ENCODE measurements around the gene CSRNP3.

CSRNP3 gene

DNA sequence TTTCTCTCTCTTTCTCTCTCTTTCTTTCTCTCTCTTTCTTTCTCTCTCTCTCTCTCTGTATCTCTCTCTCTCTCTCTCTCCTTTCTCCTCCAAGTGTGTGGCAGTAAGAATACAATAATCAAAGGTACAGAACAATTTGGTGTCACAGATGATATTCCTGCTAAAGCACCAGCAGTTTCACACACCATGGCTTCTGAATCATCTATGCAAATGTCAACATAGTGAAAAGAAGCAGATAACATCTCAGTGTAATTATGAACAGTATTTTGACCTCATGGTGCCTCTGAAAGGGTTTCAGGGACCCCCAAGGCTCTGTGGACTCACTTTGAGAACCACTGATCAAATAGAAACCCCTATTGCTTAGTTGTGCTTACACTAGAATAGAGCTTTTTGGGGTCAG, 38.5 kb upstream of the CSRNP3 start:
- Histone ChIP-seq H3K4me3 (ENCODE audit: low read depth, low read length) (no peak overlapping the region), H3K27ac (ENCODE audit: extremely low read depth, low read depth, low read length) (no peak overlapping the region), H3K4me1 (ENCODE audit: control insufficient read depth, insufficient read depth, low read length) (peaks cover 11% of the 10 kb centered on the region; the same call in 1 of the 2 replicates), H3K9me3 (ENCODE audit: control insufficient read depth, insufficient read depth, low read depth, low read length) (no peaks in the 10 kb centered on the region), H3K36me3 (ENCODE audit: control insufficient read depth in 2 of 2, insufficient read depth in 1 of 2, low read length in 2 of 2) (no peaks in the 10 kb centered on the region)
- CTCF ChIA-PET: interaction anchor here (0.6 kb wide), 1 partner anchor 634 kb away, joined by 3 read pairs; no protein-coding TSS in a partner anchor
- POLR2A ChIA-PET: no interaction called here
- TF ChIP-seq ZFP69B (tag by site-specific recombination; IDR thresholded peaks at IDR 0.05) (no peak), ZNF157 (tag by site-specific recombination; IDR thresholded peaks at IDR 0.05) (0 out of 2 replicates have a peak, but pooled peaks have one; percentile 31), ZNF596 (tag by site-specific recombination; IDR thresholded peaks at IDR 0.05) (peak; percentile 83), ZNF560 (tag by site-specific recombination; IDR thresholded peaks at IDR 0.05; ENCODE audit: borderline replicate concordance) (no peak)

DNA sequence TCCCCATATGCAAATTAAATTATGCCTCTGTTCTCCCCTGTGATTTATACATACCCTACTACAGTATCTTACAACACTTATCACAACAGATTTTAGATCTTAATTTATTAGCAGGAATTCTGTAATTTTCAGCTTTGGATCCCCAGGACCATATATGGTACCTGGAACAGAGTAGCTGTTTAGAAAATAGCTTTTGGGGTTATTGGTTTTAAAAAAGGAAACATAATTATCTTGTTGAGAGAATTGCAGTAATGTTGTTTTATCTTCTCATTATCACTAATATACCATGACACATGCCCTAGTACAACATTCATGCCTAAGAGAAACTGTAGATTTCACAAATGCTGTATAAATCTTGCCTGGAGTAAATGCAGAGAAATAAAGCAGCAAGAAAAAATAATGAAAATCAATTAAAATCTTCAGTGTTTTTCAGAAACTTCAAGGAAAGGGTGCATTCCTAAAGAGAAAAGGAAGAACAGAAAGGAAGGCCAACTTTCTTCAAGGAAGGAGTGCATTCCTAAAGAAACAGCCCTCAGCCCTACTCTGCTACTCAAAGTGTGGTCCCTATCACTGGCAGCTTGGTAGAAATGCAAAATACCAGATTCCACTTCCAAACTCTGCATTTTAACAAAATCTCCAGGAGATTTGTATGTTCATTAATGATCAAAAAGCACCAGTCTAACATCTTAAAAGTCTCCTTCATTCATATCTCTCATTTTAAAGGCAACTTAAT, 37.1 kb upstream of the CSRNP3 start:
- Histone ChIP-seq H3K27ac (ENCODE audit: extremely low read depth, low read depth, low read length) (no peak overlapping the region), H3K4me3 (ENCODE audit: low read depth, low read length) (no peak overlapping the region), H3K4me1 (ENCODE audit: control insufficient read depth, insufficient read depth, low read length) (peaks cover 11% of the 10 kb centered on the region; the same call in 1 of the 2 replicates), H3K36me3 (ENCODE audit: control insufficient read depth in 2 of 2, insufficient read depth in 1 of 2, low read length in 2 of 2) (no peaks in the 10 kb centered on the region), H3K9me3 (ENCODE audit: control insufficient read depth, insufficient read depth, low read depth, low read length) (no peaks in the 10 kb centered on the region)
- CTCF ChIA-PET: no interaction called here
- TF ChIP-seq ZNF169 (tag by site-specific recombination; IDR thresholded peaks at IDR 0.05): no peak
- no peak for TF ChIP-seq ZNF704 (tag by site-specific recombination; IDR thresholded peaks at IDR 0.05)
- no peak for TF ChIP-seq ZNF544 (tag by site-specific recombination; IDR thresholded peaks at IDR 0.05)
- TF ChIP-seq ZFP3 (tag by site-specific recombination; IDR thresholded peaks at IDR 0.05; ENCODE audit: low read depth): no peak
- no peak for TF ChIP-seq ZBTB48 (tag by site-specific recombination; IDR thresholded peaks at IDR 0.05)
- no peak for TF ChIP-seq ZNF623 (tag by site-specific recombination; IDR thresholded peaks at IDR 0.05)
- POLR2A ChIA-PET: no interaction called here

- no peaks in the 10 kb centered on the region for H3K36me3 ChIP-seq (ENCODE audit: control insufficient read depth in 2 of 2, insufficient read depth in 1 of 2, low read length in 2 of 2)
- peaks cover 11% of the 10 kb centered on the region; the same call in 1 of the 2 replicates for H3K4me1 ChIP-seq (ENCODE audit: control insufficient read depth, insufficient read depth, low read length)
- no peak overlapping the region for H3K27ac ChIP-seq (ENCODE audit: extremely low read depth, low read depth, low read length)
- no peaks in the 10 kb centered on the region for H3K9me3 ChIP-seq (ENCODE audit: control insufficient read depth, insufficient read depth, low read depth, low read length)
- no peak overlapping the region for H3K4me3 ChIP-seq (ENCODE audit: low read depth, low read length)
- ChIA-PET CTCF (interaction anchor here (0.9 kb wide), 1 partner anchor 33 kb away, joined by 3 read pairs; no protein-coding TSS in a partner anchor), POLR2A (no interaction called here)
- TF ChIP-seq ZNF433 (tag by site-specific recombination; IDR thresholded peaks at IDR 0.05; ENCODE audit: low read depth) (no peak), TRIM28 (IDR thresholded peaks at IDR 0.05; ENCODE audit: borderline replicate concordance, low read length) (peak; percentile 69; the same call in 1 of the 2 replicates), ZNF571 (tag by site-specific recombination; IDR thresholded peaks at IDR 0.05) (no peak), ZIC2 (tag by site-specific recombination; IDR thresholded peaks at IDR 0.05) (0 out of 2 replicates have a peak, but pooled peaks have one; percentile 12), PRDM6 (tag by site-specific recombination; IDR thresholded peaks at IDR 0.05) (peak; percentile 55), GLIS1 (tag by site-specific recombination; IDR thresholded peaks at IDR 0.05) (peak; percentile 49; the same call in 1 of the 2 replicates)
These were observed 34.5 kb upstream of the CSRNP3 start for GRCh38 chr2:165434865-165435496.
